Mononuclear cell (primary cell): ENCODE measurements around the gene CCT7. TPM values are rescaled to one million over a fixed set of nuclear protein-coding genes. Genes with fewer than 3 reads are reported as not detected.

Experiments
- total RNA-seq: library from RNA; depleted of rRNA; stranded (reverse); fragments of >200 nt; gene quantifications from one replicate; pipeline ENCODE4 v1.2.3, GENCODE V29; 2012

CCT7 gene
- total RNA-seq, 1 donor: 66.3 TPM

Other genes with a start within 250 kb of the CCT7 start
- 8.9 TPM for gene SFXN5, start 162.6 kb upstream of the CCT7 start, total RNA-seq
- gene RAB11FIP5, start 121.4 kb upstream of the CCT7 start, total RNA-seq: 14.5 TPM
- gene NOTO, start 31.7 kb upstream of the CCT7 start, total RNA-seq: not detected
- gene SMYD5, start 20.1 kb upstream of the CCT7 start, total RNA-seq: 29.8 TPM
- 4.4 TPM for gene PRADC1, start 1.1 kb upstream of the CCT7 start, total RNA-seq
- gene FBXO41, start 50.2 kb downstream of the CCT7 start, total RNA-seq: 4.2 TPM
- 0.52 TPM for gene EGR4, start 59.2 kb downstream of the CCT7 start, total RNA-seq
- 30.2 TPM for gene ALMS1, start 151.5 kb downstream of the CCT7 start, total RNA-seq